GM20000 (cell line): Measurements from ENCODE around the gene ARHGAP27.

Experiments used
- DNase-seq: peaks from one replicate; pipeline ENCODE4 v3.0.0; 2012; ENCODE audit warnings: low spot score
- TF ChIP-seq, protein P1 (sequence below): IDR thresholded peaks from 2 replicates; pipeline ENCODE4 v1.5.1; 2012; ENCODE audit warnings: mild to moderate bottlenecking, control low read depth; ENCODE audit errors: extremely low read depth, missing control alignments

ARHGAP27 gene

GRCh38 chr17:45408611-45409421 lies 23.9 kb downstream of the ARHGAP27 start:
- TF ChIP-seq, protein P1, sequence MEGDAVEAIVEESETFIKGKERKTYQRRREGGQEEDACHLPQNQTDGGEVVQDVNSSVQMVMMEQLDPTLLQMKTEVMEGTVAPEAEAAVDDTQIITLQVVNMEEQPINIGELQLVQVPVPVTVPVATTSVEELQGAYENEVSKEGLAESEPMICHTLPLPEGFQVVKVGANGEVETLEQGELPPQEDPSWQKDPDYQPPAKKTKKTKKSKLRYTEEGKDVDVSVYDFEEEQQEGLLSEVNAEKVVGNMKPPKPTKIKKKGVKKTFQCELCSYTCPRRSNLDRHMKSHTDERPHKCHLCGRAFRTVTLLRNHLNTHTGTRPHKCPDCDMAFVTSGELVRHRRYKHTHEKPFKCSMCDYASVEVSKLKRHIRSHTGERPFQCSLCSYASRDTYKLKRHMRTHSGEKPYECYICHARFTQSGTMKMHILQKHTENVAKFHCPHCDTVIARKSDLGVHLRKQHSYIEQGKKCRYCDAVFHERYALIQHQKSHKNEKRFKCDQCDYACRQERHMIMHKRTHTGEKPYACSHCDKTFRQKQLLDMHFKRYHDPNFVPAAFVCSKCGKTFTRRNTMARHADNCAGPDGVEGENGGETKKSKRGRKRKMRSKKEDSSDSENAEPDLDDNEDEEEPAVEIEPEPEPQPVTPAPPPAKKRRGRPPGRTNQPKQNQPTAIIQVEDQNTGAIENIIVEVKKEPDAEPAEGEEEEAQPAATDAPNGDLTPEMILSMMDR, result no peak

DNA sequence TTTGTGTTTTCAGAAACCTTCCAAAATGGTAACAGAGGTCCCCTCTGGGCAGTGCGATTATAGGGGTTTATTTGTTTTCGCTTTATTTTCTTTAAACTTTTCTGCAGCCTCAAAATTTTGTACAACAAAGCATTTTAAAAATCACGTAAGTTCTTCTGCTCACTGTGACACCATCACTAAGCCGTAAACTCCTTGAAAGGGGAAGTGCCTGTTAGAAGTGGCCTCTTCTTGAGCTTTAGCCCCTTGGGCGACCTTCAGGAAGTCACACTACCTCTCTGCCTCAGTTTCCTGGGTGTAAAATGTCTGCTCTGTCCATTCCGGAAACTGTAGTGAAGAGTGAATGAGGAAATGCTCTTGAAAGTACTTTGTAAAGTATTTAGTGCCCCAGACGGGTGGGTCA lies 26.6 kb downstream of the ARHGAP27 start:
- DNase-seq, result peak; percentile 23
- TF ChIP-seq, protein P1, result no peak

More at GRCh38 chr17:45408611-45409421, 23.9 kb downstream of the ARHGAP27 start:
- peak; percentile 30 for DNase-seq

- TF ChIP-seq, protein P1, result no peak
Observed at GRCh38 chr17:45405250-45406086, 27.2 kb downstream of the ARHGAP27 start.

GRCh38 chr17:45404870-45405249 lies 27.8 kb downstream of the ARHGAP27 start:
- TF ChIP-seq, protein P1, result no peak
- DNase-seq, result peak; percentile 19

More at GRCh38 chr17:45405250-45406086, 27.2 kb downstream of the ARHGAP27 start:
- DNase-seq, result peak; percentile 24

DNA sequence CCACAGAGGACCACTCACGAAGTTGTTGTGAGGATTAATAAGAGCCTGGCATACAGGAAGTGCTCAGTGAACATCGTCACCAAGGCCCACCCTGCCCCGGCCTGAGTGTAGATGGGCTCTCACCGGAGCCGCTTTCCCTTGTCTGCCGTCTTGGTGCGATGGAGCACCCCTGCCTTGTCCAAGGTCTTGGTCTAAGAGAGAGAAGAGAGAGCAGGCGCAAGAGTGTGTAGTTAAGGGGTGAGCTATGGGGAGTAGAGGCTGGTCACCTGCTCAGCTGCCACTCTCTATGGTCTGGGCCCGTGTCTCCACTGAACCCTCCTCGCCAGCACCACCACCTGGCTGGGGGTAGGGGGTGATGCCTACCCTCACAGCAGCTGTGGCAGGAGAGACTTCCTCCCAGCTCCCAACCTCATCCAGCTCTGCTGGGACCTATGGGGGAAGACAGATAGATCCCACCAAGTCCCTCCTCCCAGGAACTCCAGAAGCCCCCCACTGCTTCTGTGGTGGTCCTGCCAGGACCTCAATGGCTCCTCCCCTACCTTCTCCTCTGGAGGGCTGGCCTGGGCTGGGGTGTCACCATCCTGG lies 28.7 kb downstream of the ARHGAP27 start:
- TF ChIP-seq, protein P1, result no peak

GRCh38 chr17:45402916-45403315 lies 29.8 kb downstream of the ARHGAP27 start:
- no peak for DNase-seq
- TF ChIP-seq, protein P1, result no peak

More for the DNA sequence above, 28.7 kb downstream of the ARHGAP27 start:
- DNase-seq, result peak; percentile 16
